GM21529 (cell line): ENCODE measurements around the gene HDAC10.

ENCODE experiments used
- ATAC-seq: cut with Tn5 transposase; IDR thresholded peaks from one replicate; pipeline ENCODE4 v1.9.1; 2021; ENCODE audit not compliant: unreplicated experiment

The HDAC10 gene

DNA sequence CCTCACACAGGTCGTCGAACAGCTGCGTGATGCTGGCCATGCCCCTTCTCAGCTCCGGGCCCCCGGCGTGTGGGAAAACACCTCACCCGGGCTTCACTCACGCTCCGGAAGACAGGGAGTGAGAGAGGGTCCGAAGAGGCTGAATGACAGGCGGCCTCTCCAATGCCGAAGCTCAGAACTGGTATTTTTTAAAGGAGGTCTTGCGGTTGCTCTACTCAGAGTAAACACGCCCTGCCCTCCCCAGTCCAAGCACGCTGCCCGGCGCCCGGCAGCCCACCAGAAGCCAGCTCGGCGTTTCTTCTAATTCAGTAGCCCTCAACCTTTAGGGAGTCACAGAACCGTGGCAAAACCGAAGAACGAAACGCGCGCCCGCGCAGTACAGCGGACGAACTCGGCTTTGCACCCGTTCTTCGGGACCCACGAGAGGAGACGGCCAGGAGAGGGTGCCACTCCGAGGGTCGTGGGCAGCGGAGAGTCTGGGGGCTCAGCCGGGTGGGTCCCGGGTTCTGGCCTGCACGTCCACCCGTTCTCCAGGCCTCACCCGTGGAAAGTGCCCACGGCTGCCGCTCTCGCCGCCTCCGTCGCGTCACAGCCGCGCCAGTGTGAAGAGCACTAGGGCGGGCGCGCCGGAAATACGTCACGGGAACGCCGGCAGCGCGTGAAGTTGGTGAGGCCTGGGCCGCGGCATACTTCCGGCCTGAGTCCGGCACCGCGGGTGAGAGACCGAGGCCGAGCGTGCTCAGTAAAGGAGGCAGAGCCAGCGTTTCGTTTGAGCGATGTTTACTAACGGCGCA is 6.4 kb downstream of the HDAC10 start, which contains the start of gene TUBGCP6:
TSS of gene TUBGCP6 (minus strand) at position 604 of the 794 bp plus-strand sequence. CDS start at position 40, 564 bp downstream.
- ATAC-seq, result peak; percentile 68

- ATAC-seq, result no peak
These were observed 7.2 kb downstream of the HDAC10 start for GRCh38 chr22:50243685-50244419.

DNA sequence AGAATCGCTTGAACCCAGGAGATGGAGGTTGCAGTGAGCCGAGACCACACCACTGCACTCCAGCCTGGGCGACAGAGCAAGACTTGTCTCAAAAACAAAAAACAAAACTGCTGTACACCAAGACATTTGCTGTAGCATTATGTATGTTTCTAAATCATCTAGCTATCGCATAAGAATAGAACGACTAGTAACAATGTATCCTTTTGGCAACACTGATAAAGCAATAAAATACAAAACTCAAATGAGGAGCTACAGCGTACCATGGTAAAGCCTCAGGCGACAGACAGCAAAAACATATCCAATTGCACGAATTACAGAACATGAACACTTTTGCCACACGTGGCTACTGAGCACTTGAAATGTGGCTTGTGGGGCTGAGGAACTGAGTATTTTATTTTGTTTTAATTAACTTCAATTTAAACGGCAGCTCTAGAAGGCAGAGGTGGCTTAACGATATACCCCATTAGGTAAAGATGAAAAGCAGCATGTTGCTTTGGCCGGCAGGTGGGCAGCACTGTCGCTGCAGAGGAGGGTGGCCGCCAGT is 8.6 kb downstream of the HDAC10 start:
- no peak for ATAC-seq

DNA sequence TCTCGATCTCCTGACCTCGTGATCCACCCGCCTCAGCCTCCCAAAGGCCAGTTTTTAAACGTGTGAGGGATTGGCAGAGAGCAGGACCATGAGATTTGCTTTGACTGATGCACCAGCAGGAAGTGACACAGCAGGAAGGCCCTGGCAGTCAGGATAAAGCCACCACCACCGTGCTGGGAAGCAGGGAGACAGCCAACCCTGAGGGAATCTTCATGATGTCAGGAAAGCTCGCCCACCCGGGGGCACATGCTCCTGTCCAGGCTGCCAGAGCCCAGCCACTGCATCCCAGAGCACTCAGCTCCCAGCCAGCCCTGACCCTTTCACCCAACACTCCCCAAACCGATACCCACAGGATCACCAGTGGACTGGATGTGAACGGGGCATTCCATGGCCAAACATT is 12.3 kb downstream of the HDAC10 start:
- ATAC-seq, result no peak

- ATAC-seq, result no peak
These were observed 14.2 kb downstream of the HDAC10 start for GRCh38 chr22:50236731-50237409.

DNA sequence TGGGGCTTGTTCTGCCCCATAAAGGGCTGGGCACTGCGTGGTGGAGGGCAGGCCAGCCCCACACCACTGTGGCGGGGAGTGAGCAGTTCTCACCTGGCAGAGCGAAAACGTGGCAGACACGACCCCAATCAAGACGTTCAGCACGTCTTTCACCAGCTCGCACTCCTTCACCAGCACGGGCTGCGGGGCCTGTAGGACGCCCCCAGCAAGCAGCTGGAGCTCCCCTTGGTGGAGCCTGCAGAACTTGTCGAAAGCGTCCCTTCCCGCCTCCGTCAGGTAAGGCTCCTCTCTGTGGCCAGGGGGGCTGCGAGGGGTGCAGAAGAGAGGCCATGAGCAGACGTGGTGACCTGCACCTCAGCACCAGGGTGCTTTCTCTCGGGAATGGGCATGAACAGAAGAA is 17.8 kb downstream of the HDAC10 start:
- no peak for ATAC-seq

DNA sequence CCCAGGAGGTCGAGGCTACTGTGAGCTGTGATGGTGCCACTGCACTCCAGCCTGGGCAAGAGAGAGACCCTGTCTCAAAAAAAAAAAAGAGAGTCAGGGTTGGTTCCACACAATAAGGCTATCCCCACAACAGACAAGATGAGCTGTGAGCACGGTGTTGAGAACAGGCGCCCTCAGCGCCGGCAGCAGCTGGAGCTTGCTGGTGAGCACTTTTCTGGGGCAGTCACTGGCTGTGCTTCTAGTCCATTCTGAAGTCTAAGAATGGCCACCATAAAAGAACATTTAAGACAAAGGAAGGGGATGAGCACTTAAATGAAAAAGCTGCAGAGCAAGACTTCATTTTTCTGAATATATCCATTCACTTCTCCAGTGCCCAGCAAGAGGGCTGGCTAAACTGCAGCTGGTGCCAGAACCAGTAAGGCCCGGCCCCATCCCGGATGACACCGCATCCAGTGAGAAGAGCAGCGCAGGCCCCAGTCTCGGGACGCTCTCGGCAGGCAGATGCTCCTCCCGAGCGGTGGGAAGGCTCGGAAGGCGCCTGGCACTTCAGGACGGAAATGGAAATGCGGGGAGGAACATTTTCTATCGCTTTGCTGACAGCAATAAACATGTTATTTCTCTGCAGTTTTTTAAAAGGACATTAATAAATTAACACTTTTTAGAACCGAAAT is 18.4 kb downstream of the HDAC10 start:
- ATAC-seq, result no peak

DNA sequence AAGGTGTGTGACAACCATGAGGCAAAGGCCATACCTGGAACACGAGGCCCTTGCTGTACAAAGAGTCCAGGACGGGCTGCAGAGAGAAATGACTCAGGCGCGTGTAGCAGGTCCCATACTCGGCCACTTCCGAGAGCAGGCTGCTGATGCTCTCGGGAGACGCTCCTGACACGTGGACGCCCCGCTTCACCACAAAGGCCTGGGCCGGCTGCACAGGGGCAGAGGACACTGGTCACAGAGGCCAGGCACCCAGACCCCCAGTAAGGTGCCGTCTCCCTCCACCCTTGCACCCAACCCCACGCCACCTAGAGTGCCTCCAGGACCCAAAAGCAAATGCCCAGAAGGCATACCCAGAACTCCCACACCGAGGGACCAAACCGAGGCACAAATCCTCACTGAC is 21.7 kb downstream of the HDAC10 start:
- ATAC-seq, result no peak

DNA sequence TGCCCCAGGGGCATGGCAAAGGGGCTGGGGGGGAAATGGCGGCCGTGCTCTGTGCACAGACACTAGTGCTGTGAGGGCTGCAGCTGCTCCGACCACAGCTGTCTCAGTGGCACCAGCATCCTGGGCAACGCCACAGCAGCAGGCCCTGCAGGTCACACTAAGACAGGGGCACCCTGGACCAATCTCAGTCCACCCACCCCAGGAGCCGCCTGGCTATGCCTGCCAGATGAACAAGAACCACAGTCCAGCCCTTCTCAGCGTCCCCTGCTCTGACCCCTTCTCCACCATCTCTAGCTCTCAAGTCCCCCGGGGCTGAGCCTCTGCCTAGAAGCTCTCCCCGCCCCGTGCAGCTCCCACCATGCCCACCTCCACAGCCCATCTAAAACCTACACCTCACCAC is 22.7 kb downstream of the HDAC10 start:
- ATAC-seq, result no peak

- no peak for ATAC-seq
These were observed 23.4 kb downstream of the HDAC10 start for GRCh38 chr22:50227579-50228215.

- ATAC-seq, result no peak
These were observed 24.2 kb downstream of the HDAC10 start for GRCh38 chr22:50226875-50227165.

DNA sequence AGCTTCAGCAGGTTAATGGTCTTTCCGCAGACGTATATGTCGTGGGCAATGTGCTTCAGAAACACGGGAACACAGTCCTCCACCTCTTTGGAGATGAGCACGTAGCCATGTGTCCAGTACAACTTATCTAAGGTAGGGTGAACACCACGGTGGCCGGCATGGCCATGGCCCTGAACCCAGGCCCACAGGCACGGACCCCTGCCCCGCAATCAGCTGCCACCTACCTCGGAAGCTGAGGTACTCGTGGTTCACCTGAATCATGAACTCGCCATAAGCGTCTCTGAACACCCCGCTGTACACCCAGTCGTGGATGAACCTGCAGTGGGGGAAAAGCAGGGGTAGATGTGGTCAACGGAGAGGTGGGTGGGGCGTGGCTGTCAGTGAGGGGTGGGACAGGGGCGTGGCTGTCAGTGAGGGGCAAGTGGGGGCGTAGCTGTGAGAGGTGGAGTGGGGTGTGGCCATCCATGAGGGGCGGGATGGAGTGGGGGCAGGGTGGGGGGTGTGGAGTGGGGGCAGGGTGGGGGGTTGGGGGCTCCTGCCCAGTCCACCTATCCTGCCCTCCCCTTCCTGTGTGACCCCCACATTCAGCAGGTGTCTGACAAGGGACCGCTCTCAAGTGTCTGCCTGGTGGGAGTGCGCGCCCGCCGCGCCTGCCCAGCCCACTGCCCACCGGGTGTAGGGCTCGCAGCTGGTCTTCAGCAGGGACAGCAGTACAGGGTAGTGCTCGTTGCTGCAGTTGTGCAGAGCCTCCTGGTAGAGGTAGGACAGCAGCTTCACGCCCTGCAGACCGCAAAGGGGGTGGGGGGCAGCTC is 24.8 kb downstream of the HDAC10 start:
- no peak for ATAC-seq

GRCh38 chr22:50225200-50225969 is 25.7 kb downstream of the HDAC10 start:
- ATAC-seq, result no peak

DNA sequence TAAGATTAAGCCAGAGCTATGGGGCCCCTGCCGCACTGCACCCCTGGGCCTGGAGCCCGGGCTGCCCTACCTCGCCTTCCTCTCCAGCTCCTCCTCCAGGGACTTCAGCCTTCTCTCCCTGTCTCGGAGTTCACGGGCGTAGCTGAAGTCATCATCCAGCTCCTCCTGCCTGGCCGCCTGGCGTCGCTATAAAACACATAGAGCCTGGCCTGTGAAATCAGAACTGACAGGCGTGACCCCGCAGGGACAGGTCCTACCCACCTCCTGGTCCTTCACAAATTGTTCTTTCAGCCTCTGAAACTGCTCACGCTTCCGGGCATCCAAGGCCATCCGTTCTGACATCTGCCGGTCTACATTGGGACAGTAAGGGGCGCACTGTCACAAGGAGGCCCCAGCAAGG is 27.0 kb downstream of the HDAC10 start:
- ATAC-seq, result no peak

DNA sequence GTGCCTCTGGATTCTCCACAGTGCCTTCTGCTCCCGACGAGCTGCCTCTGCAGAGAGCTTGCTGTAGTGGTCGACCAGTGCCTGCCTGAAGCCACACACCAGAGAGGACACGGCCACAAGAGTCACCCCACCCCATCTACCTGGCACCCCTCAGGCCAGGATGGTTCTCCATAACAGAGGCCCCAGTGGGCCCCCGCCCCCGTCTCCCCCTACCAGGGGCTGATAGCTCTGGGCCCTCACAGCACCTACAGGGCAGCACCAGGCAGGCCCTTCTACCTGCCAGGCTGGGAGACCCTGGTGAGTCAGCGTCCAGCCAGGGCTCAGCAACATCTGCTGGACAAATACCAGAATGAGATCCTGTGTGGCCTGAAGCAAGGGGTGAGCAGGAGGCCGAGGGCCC is 28.6 kb downstream of the HDAC10 start:
- no peak for ATAC-seq

DNA sequence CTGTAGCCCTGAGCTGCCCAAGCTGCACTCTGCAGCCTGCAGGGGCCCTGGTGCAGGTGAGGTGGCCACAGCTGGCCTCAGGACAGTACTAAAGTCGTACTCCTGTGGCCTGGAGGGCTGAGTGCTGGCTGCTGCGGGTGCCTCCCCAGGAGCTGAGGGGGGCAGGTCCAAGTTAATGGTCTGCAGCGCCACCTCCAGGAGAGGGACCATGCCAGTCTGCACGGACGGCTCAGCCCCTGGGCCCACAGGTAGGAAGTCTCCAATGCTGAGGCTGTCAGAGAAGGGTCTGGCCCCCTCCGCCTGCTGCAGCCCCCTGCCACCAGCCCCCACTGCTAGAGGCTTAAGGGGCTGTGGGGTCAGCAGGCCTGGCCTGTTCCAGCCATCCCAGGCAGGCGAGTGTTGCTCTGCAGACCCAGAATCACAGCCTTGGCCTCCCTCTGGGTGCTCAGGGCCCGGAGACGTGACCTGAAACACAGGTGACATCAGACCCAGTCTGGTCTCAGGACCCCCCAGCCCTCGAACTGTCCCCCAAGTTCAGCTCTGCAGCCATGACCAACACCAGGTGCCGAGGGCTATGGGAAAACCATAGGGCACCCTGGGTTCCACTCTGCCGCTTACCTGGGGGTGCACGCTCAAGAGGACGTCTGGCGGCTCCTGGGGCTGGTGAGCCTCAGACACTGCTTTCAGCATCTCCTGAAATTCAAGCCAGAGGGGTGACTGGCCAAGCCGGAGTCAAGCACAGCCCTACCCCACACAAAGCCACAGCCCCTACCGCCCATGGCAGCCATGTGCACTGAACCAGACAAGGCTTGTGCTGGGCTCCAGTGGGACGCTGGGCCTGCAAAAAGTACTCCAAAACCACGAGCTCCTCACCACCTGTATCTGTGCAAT is 29.4 kb downstream of the HDAC10 start:
- ATAC-seq, result no peak

DNA sequence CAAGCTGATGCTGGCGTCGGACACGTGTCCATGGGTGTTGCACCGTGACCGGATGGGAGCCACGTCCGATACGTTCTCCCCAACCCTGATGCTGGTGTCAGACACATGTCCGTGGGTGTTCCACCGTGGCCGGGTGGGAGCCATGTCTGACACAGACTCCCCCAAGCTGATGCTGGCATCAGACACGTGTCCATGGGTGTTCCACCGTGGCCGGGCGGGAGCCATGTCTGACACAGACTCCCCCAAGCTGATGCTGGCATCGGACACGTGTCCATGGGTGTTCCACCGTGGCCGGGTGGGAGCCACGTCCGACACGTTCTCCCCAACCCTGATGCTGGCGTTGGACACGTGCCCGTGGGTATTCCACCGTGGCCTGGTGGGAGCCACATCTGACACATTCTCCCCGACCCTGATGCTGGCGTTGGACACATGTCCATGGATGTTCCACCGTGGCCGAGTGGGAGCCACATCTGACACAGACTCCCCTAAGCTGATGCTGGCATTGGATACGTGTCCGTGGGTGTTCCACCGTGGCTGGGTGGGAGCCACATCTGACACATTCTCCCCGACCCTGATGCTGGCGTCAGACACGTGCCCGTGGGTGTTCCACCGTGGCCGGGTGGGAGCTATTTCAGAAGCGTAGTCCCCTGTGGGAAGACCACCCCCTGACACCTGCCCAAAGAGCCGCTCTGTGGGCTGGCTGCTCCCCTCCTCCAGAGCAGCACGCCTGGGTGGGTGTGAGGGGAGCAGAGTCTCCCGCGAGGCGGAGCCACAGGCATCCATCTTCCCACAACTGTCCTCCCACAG is 30.3 kb downstream of the HDAC10 start:
- no peak for ATAC-seq
